ENCODE results near the gene SCFD2. TPM values are rescaled to one million over a fixed set of nuclear protein-coding genes. Genes with fewer than 3 reads are reported as not detected.

SCFD2 gene
- polyA plus RNA-seq, 3 donors, result 12.8 to 14.7 (median 14.5) TPM

- no peak for DNase-seq (ENCODE audit: low read depth in 3 of 3, low spot score in 2 of 3)
Observed at GRCh38 chr4:52968691-52969090, 397.2 kb downstream of the SCFD2 start.

- no peak for DNase-seq (ENCODE audit: low read depth in 3 of 3, low spot score in 2 of 3)
Observed at GRCh38 chr4:52968241-52968640, 397.6 kb downstream of the SCFD2 start.

GRCh38 chr4:52966781-52967180, 399.1 kb downstream of the SCFD2 start:
- no peak for DNase-seq (ENCODE audit: low read depth in 3 of 3, low spot score in 2 of 3)

GRCh38 chr4:52966172-52966571, 399.7 kb downstream of the SCFD2 start:
- DNase-seq (ENCODE audit: low read depth in 3 of 3, low spot score in 2 of 3), result no peak

- DNase-seq (ENCODE audit: low read depth in 3 of 3, low spot score in 2 of 3), result no peak
Observed at GRCh38 chr4:52964561-52965101, 401.2 kb downstream of the SCFD2 start.

GRCh38 chr4:52964011-52964410, 401.9 kb downstream of the SCFD2 start:
- DNase-seq (ENCODE audit: low read depth in 3 of 3, low spot score in 2 of 3), result no peak

GRCh38 chr4:52962721-52963120, 403.1 kb downstream of the SCFD2 start:
- DNase-seq (ENCODE audit: low read depth in 3 of 3, low spot score in 2 of 3), result no peak

GRCh38 chr4:52961666-52962412, 404.0 kb downstream of the SCFD2 start:
- no peak for DNase-seq (ENCODE audit: low read depth in 3 of 3, low spot score in 2 of 3)

GRCh38 chr4:52959541-52959940, 406.3 kb downstream of the SCFD2 start:
- DNase-seq (ENCODE audit: low read depth in 3 of 3, low spot score in 2 of 3), result no peak

GRCh38 chr4:52957835-52958631, 407.8 kb downstream of the SCFD2 start:
- DNase-seq (ENCODE audit: low read depth in 3 of 3, low spot score in 2 of 3), result no peak

GRCh38 chr4:52957220-52957686, 408.6 kb downstream of the SCFD2 start:
- no peak for DNase-seq (ENCODE audit: low read depth in 3 of 3, low spot score in 2 of 3)

- DNase-seq (ENCODE audit: low read depth in 3 of 3, low spot score in 2 of 3), result no peak
Observed at GRCh38 chr4:52956691-52957090, 409.2 kb downstream of the SCFD2 start.

- no peak for DNase-seq (ENCODE audit: low read depth in 3 of 3, low spot score in 2 of 3)
Observed at GRCh38 chr4:52954560-52955170, 411.2 kb downstream of the SCFD2 start.

- DNase-seq (ENCODE audit: low read depth in 3 of 3, low spot score in 2 of 3), result no peak
Observed at GRCh38 chr4:52952540-52952939, 413.3 kb downstream of the SCFD2 start.

- no peak for DNase-seq (ENCODE audit: low read depth in 3 of 3, low spot score in 2 of 3)
Observed at GRCh38 chr4:52951016-52951415, 414.8 kb downstream of the SCFD2 start.

- no peak for DNase-seq (ENCODE audit: low read depth in 3 of 3, low spot score in 2 of 3)
Observed at GRCh38 chr4:52950226-52950625, 415.6 kb downstream of the SCFD2 start.

- DNase-seq (ENCODE audit: low read depth in 3 of 3, low spot score in 2 of 3), result no peak
Observed at GRCh38 chr4:52949336-52949735, 416.5 kb downstream of the SCFD2 start.

GRCh38 chr4:52948057-52948423, 417.8 kb downstream of the SCFD2 start:
- DNase-seq (ENCODE audit: low read depth in 3 of 3, low spot score in 2 of 3), result no peak

- no peak for DNase-seq (ENCODE audit: low read depth in 3 of 3, low spot score in 2 of 3)
Observed at GRCh38 chr4:52947401-52948056, 418.3 kb downstream of the SCFD2 start.

GRCh38 chr4:52946855-52947254, 419.0 kb downstream of the SCFD2 start:
- no peak for DNase-seq (ENCODE audit: low read depth in 3 of 3, low spot score in 2 of 3)

- DNase-seq (ENCODE audit: low read depth in 3 of 3, low spot score in 2 of 3), result no peak
Observed at GRCh38 chr4:52945982-52946381, 419.9 kb downstream of the SCFD2 start.
